ENCODE results near the gene AGBL2. TPM values are rescaled to one million over a fixed set of nuclear protein-coding genes. Genes with fewer than 3 reads are reported as not detected.

AGBL2 gene
- total and polyA plus RNA-seq, 9 of the 15 experiments (the other 6 are each of a cell fraction or from before 2014, with no cell fraction given) = 0.57 to 6.5 (median 1.3) TPM

GRCh38 chr11:47731475-47731874 lies 16.3 kb upstream of the AGBL2 start:
- Histone ChIP-seq H3K9me3 (replicated peaks; ENCODE audit: control insufficient read depth, insufficient read depth, low read depth, low read length) (no peaks in the 10 kb centered on the region), H3K4me1 (replicated peaks in 1 of 2; ENCODE audit: control insufficient read depth in 2 of 2, insufficient read depth in 2 of 2, low read length in 2 of 2) (no peaks in the 10 kb centered on the region), H3K36me3 (ENCODE audit: control insufficient read depth, insufficient read depth, low read length) (peaks cover 92% of the 10 kb centered on the region), H3K79me2 (ENCODE audit: control insufficient read depth, insufficient read depth, low read length) (no peaks in the 10 kb centered on the region), H3K27ac (ENCODE audit: extremely low read depth, low read depth, low read length) (no peak overlapping the region), H3K4me3 (no peak overlapping the region), H3K9ac (ENCODE audit: insufficient read depth in 1 of 2, low read depth in 2 of 2, low read length in 2 of 2) (no peak overlapping the region), H4K20me1 (replicated peaks; ENCODE audit: control insufficient read depth, insufficient read depth, low read length) (no peaks in the 10 kb centered on the region), H2AFZ (ENCODE audit: low read depth, low read length) (no peak overlapping the region), H3K9me1 (ENCODE audit: control insufficient read depth, insufficient read depth, low read length) (no peaks in the 10 kb centered on the region), H3K27me3 (ENCODE audit: control insufficient read depth in 2 of 2, insufficient read depth in 2 of 2, low read length in 2 of 2) (no peaks in the 10 kb centered on the region), H3K4me2 (ENCODE audit: insufficient read depth, low read length) (no peak overlapping the region)
- no peak for DNase-seq (ENCODE audit: extremely low read depth in 1 of 4, low spot score in 3 of 4)
- 80% methylated on average over 4 of the region's 6 CpGs for WGBS (ENCODE audit: insufficient coverage, low coverage, missing lambda C conversion rate)
- ChIA-PET CTCF (ENCODE audit: low intra/inter-chr PET ratio) (no interaction called here), POLR2A (interaction anchor here (1.1 kb wide), 1 partner anchor 10 kb away, joined by 4 read pairs; no protein-coding TSS in a partner anchor)
- FAIRE-seq = no peak
- TF ChIP-seq ZEB2 (IDR thresholded peaks at IDR 0.05) (no peak), SMC3 (conservative IDR thresholded peaks at IDR 0.05; ENCODE audit: insufficient read depth, low read depth, low read length) (no peak), TFAM (CRISPR knock-in tag; conservative IDR thresholded peaks at IDR 0.05) (no peak), U2AF1 (optimal IDR thresholded peaks at IDR 0.05; ENCODE audit: low read depth, low read length) (no peak), MEF2A (IDR thresholded peaks at IDR 0.05; ENCODE audit: control insufficient read depth, low read depth, low read length) (no peak), TCF7L2 (IDR thresholded peaks at IDR 0.05; ENCODE audit: low read depth, low read length) (no peak), ZNF699 (CRISPR knock-in tag; IDR thresholded peaks at IDR 0.05; ENCODE audit: insufficient replicate concordance) (no peak), WHSC1 (IDR thresholded peaks at IDR 0.05; ENCODE audit: low read length) (no peak)
- no peak for ATAC-seq
- BruUV-seq (replicated peaks) = no TSS peak
- in situ Hi-C loops (cut with MboI) (no loop called here), intact Hi-C loops (cut with micrococcal nuclease) (no loop called here)

All from K562 (cell line).